NCI-H2227 (cell line): ENCODE measurements around the gene RPL3.
"Not testable (repeated sequence)": the region's sequence is repeated elsewhere in the genome, so short reads cannot be mapped to it uniquely, and the experiment has no call there.

ENCODE experiments used
- DNase-seq: peaks from one replicate; lab custom pipeline; 2025; ENCODE audit not compliant: unreplicated experiment; lab: John Stamatoyannopoulos, UW

RPL3 gene

DNA sequence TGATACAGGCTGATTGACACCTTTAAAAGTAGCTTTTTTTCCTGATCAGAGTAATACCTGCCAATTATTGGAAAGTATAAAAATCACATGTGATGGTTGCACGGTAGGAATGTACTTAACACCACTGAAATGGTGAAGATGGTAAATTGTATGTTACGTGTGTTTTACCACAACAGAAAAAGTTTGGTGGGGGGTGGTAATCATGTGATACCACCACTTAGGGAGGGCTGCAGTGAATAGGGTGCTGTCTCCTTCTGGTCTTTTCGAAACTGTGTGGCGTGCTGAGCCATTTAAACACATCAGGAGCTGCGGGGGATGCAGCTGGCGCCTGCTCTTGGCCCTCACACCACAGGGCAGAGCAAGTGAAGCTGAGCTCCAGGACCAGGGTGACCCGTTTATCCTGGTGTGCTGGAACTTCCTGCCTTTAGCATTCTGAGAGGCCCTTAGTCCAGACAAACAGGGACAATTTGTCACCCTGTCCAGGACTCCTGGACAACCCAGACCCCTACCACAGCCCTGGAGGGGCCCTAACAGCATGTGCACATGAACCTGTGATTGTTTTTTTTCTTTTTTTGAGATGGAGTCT is 33.0 kb upstream of the RPL3 start:
- no peak for DNase-seq

DNA sequence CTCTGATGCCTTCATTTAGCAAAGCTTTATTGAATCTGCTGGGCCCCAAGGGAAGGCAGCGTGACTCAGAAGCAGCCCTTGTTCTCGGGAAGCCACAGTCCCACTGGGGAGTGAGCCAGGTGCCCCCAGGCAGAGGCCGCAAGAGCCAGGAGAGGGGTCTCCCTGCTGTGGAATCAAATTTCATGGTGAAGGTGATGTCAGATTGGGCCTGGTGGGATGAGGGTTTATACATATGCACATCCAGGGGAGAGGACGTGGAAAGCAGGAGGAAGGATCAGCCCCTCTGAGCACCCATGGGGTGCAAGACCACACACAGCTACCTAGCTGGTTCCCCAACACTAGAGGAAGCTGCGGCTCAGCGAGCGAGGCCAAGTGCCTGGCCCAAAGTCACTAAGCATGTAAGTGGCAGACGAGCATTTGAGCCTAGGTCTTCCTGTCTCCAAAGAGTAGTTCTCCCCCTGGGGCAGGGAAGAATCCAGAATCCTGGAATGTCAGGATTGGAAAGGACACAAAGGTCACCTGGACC is 32.3 kb upstream of the RPL3 start:
- no peak for DNase-seq

DNA sequence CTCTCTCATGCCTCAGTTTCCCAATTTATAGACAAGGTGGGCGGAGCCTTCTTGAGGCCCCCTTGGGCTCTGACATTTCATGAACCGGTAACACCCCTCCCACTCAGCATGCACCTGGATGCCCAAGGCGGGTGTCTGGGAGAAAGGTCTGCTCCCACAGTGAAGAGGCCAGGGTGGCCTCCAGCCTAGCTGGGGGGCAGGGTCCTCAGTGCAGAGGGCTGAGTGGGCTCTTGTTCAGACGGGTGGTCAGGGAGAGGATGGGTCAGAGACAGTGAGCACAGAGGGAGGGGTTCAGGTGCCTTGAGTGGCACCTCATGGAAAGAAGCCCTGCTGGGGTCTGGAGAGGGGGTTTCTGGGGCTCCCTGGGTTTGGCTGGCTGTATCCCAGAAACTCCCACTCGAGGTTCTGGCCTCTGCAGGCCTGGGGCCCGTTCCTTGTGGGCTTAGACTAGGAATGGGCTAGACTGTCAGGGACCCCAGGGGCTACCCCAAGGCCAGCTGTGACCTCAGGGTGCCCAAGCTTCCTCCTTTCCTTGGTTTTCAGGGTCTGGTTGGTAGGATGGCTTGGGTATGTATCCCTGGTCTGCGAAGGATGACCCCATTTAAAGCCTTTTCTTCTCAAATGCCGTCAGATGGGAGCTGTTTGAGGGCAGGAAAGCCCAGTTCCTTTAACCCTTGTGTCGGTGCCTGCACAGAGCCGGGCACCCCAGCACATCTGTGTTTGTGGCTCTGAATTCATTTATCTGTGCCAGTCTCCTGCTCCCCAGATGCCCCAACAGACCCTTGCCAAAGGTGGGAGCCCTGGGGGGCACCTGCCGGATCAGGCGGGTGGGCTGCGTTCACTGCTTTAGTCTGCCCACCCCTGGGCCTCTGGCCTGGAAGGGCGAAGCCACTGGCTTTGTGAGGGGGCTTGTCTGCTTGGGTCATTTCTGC is 31.6 kb upstream of the RPL3 start:
- DNase-seq, result no peak

DNA sequence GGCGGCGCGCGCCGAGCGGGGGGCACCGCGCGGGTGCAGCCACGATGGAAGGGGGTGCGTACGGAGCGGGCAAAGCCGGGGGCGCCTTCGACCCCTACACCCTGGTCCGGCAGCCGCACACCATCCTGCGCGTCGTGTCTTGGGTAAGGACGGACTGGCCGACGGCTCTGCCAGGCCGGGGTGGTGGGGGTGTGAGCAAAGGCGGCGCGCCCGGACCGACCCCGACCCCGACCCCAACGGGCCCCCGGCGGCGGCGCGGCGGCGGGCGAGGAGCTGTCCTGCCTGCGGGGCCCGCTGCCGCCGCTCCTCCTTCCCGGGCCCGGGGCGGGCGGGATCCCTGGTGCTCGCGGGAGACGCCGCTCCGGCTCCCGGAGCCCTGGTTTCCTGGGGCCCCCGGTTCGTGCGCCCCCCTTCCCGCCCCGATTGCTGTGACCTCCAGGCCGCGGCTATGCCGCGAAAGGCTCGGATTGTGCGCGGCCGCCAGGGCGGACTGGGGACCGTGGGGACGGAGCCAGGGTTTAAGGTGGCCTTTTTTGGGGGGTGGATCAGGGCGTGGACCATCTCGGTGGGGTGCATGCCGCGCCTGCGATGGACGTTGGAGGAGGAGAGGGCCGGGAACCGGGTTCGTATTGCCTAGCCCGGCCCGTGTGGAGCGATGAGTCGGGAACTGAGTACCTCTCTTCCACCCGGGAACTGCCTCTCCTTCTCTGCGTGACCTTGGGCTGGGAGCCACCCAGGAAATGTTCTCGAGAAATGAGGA is 30.7 kb upstream of the RPL3 start, which contains the start of gene SYNGR1:
Gene SYNGR1, plus strand, starts transcription at position 25 of the 760 bp plus-strand sequence. Its CDS starts 20 bp downstream, at position 45.
- peak; percentile 29 for DNase-seq

DNA sequence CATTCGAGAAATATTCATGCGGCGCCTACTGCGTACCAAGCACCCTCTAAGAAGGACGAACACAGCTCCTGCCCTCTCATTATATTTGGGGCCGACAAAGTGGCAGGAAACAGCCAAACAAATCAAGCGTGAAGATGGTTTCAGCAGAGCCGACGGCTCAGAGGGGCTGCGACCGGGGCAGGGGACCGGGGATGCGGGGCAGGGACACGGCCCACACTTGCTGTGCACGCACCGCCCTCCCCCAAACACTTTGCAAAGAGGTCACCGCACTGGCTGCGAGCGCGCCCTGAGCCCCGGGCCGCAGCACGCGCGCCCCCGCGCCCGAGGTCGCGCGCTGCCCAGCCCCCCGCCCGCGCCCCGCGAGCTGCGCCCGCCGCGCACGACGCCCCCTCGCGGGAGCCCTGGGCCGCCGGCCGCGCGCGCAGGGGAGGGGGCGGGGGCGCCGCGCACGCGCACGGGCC is 30.1 kb upstream of the RPL3 start:
- peak; percentile 61 for DNase-seq

DNA sequence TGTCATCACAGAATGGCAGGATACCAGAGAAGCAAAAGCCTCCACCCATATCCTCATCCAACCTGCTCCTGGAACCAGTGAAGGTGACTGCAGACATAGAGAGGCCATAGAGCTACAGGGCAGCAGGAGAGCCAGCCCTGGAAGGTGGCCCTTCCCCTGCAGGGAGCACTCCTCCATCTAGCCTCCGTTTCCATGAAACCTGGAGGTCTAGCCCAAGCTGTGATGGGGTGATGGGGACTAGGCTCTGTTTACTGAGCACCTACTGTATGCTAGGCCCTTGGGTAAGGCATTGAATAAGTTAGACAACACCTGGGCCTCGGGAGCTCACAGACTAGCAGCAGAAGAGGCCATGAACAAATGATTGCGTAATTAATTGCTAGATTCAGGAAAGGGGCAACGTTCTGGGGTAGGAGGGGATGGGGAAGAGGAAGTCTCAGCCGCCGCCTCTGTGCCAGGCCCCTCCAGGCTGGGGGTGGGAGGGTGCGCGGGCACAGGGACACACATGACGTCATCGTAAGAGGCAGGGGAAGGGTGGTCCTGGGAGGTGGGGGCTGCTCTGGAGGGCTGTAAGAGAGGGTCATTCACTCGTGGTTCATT is 29.6 kb upstream of the RPL3 start:
- DNase-seq, result peak; percentile 69

DNA sequence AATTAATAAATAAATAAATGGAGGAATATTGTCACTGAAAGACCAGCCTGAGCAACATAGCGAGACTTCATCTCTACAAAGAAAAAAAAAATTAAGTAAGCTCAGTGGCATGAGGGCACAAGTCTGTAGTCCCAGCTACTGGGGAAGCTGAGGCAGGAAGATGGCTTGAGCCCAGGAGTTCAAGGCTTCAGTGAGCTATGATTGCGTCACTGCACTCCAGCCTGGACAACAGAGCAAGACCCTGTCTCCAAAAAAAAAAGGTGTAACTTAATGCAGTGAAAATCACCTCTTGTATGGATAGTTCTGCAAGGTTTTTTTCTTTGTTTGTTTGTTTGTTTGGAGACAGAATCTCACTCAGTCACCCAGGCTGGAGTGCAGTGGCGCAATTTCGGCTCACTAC is 25.8 kb upstream of the RPL3 start:
- no peak for DNase-seq

DNA sequence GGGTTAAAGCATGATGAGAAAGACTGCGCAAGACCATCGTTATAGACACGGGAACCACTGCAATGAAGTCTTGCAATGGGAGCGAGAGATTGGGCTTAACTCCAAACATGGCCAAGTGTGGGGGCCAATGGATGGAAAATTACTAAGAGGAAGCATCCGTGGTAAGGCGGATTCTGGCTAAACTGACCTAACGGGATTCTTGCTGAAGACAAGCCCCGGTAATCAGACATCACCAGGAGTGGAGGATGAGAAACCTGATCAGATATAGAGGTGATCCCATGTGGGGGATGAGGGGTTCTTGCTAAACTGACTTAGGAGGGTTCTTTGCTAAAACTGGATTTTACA is 24.6 kb upstream of the RPL3 start:
- no peak for DNase-seq

DNA sequence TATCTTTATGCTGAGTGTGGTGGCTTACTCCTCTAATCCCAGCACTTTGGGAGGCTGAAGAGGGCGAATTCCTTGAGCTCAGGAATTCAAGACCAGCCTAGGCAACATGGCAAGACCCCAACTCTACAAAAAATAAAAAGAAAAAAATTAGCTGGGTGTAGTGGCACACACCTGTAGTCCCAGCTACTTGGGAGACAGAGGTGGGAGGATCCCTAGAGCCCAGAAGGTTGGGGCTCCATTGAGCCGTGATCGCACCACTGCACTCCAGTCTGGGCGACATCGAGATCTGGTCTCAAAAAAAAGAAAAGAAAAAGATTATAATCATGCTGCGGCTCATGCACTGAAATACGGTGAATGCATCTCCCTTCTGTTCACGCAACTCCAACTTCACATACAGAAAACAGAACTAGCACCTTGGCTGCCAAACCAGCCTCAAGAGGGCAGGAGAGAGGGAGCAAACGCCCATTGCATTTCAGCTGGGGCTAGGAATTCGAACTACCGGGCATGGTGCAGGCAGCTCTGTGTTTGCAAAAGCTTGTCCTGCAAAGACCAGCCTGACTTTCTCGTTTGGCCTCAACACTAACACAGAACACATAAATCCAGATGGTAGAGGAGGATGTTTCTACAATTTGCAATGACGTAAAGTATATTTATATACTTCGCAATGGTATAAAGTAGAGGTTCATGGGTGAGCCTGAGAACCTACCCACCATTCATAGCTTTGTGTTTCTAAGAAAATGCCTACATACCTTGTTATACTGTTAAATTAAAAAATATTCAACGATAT is 24.0 kb upstream of the RPL3 start:
- peak; percentile 63 for DNase-seq

DNA sequence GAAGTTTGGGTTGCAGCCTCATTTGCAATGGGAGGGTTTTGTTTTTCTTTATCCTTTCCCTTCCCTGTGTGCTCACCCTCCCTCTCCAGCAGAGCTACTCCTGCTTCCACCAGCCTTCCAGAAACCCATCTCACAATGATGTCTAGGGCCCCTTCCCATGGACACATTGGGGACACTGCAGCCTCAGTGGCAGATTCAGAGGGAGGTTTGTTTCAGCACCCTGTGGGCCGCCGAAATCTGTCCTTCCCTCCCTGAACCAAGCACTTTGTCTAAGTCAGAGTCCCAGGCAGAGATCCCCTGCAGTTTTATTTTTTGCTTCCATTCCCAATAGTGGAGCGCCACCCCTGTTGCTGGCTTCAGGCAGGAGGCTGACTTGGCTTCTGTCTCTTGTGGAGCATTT is 21.8 kb upstream of the RPL3 start:
- DNase-seq, result no peak

DNA sequence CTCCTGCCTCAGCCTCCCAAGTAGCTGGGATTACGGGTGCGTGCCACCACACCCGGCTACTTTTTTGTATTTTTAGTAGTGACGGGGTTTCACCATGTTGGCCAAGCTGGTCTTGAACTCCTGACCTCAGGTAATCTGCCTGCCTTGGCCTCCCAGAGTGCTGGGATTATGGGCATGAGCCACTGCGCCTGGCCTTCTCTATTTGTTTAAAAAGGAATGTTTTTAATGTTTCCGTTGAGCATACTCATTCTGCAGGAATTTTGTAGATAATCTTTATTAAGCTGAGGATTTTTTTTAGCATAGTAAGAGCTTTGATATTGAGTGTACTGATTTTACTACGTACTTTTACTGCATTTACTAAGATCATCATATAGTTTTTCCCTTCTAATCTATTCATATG is 20.4 kb upstream of the RPL3 start:
- not testable (repeated sequence) for DNase-seq

DNA sequence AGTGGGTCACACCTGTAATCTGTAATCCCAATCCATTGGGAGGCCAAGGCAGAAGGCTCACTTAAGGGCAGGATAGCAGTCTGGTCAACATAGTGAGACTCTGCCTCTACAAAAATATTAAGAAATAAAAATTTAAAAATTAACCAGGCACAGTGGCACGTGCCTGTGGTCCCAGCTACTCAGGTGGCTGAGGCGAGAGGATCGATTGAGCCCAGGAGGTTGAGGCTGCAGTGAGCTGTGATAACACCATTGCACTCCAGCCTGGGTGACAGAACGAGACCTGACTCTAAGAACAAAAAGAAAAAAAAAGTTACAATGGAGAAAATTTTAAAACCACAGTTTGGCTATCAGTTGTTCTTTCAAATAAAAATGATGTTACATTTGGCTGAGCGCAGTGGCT is 17.0 kb upstream of the RPL3 start:
- no peak for DNase-seq

DNA sequence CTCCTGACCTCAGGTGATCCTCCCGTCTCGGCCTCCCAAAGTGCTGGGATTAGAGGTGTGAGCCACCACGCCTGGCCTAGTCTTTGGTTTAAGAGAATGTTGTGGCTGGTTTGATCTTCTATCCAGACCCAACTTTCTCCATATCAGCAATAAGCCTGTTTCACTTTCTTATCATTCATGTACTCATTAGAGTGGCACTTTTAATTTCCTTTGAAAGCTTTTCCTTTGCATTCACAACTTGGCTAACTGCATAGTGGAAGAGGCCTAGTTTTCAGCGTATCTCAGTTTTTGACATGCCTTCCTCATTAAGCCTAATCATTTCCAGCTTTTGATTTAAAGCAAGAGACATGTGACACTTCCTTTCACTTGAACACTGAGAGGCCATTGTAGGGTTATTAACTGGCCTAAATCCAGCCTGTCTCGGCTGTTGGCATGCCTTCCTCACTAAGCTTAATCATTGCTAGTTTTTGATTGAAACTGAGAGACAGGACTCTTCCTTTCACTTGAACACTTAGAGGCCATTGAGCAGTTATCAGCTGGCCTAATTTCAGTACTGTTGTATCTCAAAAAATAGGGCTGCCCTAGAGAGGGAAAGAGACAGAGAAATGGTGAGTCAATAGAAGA is 13.1 kb upstream of the RPL3 start:
- DNase-seq, result no peak

DNA sequence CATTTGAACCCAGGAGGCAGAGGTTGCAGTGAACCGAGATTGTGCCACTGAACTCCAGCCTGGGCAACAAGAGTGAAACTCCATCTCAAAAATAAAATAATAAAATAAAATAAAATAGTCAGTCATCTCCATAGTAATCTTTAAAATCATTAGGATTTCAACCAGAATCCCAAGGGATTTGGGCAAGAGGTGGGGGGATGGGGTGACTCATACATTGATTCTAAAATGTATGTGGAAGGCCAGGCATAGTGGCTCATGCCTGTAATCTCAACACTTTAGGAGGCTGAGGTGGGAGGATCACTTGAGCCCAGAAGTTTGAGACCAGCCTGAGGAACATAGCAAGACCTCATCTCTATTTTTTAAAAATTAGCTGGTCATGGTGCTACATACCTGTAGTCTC is 11.1 kb upstream of the RPL3 start:
- not testable (repeated sequence) for DNase-seq

DNA sequence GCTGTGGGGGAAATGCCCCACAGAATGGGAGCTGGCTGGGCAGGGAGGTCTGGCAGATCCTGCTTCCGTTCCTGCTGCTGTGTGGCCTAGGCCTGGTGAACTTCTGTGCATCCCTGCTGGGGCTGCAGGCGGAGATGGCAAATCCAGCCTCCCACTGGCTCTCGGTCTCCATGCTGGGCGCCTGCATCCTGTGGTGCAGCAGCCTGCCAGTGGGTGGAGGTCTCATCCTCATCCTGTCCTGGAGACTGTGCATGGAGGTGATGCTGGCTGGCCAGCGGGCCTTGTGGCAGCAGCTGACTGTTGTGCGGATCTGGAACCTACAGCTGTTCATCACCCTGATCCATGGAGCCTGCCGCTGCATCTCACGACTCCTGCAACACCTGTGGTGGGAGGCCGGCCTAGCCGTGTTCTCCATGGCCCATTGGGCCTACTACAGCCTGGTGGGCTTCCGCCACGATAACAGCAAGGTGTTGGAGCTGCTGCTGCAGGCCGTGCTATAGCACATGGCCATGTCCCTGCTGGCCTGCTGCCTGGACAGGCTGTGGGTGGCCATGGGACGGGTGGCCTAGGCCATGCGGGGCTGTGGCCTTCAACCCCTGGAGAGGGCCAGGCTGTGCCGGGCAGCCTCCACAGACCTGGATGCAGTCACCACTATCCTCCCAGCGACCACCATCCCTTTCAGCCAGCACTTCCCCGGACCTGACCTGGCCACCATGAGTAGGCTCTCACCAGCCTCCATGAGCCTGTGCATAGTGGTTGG is 8.8 kb upstream of the RPL3 start:
- DNase-seq, result no peak

DNA sequence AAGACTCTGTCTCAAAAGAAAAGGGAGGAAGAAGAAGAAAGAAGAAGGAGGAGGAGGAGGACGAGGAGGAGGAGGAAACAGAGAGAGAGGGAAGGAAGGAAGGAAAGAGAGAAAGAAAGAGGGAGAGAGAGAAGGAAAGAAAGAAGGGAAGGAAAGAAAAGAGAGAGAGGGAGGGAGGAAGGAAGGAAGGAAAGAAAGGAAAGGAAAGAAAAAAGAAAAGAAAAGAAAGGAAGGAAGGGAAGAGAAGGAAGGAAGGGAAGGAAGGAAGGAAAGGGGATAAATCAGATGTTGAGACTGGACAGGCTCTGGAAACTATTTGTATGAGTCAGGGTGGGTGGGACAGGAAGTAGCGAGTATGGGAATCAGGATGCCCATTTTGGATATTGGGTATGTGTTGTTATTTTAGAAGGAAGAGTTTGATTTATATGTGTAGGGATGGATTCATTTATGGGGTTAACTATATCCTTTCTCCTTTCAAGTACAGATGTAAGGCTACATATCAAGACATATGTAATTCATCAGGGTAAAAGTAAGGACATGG is 6.0 kb upstream of the RPL3 start:
- DNase-seq, result no peak

DNA sequence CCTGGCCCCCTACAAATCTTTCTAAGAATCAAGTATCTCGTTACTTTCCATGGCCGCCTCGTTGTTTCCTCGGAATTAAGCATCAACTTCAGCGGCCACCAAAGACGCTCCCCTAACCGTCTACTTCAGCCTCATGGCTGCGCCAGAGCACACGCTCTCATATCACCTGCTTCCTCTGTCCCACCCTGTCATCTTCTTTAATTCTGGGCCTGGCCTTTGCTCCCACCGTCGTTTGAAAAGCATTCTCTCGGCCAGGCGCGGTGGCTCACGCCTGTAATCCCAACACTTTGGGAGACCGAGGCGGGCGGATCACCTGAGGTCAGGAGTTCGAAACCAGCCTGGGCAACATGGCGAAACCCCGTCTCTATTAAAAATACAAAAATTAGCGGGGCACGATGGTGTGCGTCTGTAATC is 1.2 kb upstream of the RPL3 start:
- DNase-seq, result not testable (repeated sequence)

DNA sequence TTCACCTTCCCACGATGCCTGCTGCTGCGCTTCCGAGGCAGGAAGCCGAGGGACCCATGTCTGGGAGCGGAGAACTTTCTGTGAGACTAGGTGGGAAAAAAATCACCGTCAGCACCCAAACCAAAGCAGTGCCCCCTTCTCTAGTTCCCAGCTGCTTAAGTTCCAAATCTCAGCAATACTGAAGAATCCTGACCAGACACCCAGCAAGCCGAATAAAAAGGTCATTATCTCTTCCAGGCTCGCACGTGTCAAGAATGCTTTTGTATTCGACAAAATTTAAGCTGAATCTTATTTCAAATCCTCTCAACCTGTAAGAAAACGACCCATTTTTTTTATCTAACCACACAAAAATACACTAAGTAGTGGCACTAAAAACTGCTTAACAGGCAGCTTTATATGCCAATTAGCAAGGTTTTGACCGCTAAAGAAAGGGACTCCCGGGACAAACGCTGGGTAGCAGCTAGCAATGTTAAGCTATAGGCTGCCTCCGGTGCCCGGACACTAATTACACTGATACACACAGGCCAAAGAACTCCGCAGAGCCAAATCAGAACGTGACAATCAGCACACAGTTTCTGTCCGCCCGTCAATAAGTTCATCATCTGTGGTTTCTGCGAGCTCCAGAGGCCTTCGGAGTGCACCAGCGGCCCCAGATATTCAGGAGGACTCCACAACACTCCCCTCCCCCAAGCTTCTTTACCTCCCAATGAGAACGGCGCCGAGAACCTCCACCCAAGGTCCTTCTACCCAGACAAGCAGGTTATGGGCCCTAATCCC is 728 bp downstream of the RPL3 start:
- peak; percentile 43 for DNase-seq
